Ramos (cell line): ENCODE data around the gene NDUFB8.
"Not testable (repeated sequence)": the region's sequence is repeated elsewhere in the genome, so short reads cannot be mapped to it uniquely, and the experiment has no call there.

Experiments used
- in situ Hi-C: fragments of 300-500 bp; cut with MboI; formaldehyde crosslinking; loops from one replicate; pipeline ENCODE4 v1.14.3; 2022; ENCODE audit warnings: low sequenced_read_pairs; ENCODE audit not compliant: unreplicated experiment

The NDUFB8 gene

GRCh38 chr10:100529475-100530298 lies at the start of gene NDUFB8:
Gene NDUFB8, minus strand, starts transcription at chr10:100529871. Its CDS starts 20 bp downstream, at chr10:100529851.
- in situ Hi-C loops: no loop called here

GRCh38 chr10:100576282-100576635 lies 46.6 kb upstream of the NDUFB8 start:
- in situ Hi-C loops: no loop called here

GRCh38 chr10:100575585-100576281 lies 46.1 kb upstream of the NDUFB8 start:
- in situ Hi-C loops: no loop called here

GRCh38 chr10:100575146-100575545 lies 45.5 kb upstream of the NDUFB8 start:
- in situ Hi-C loops: not testable (repeated sequence)

- in situ Hi-C loops: no loop called here
Observed at GRCh38 chr10:100571084-100571856, 41.6 kb upstream of the NDUFB8 start.

- in situ Hi-C loops: no loop called here
Observed at GRCh38 chr10:100570506-100570905, 40.8 kb upstream of the NDUFB8 start.

- in situ Hi-C loops: no loop called here
Observed at GRCh38 chr10:100569687-100570481, 40.2 kb upstream of the NDUFB8 start.

- in situ Hi-C loops: no loop called here
Observed at GRCh38 chr10:100568912-100569311, 39.2 kb upstream of the NDUFB8 start.

- in situ Hi-C loops: no loop called here
Observed at GRCh38 chr10:100567826-100568225, 38.2 kb upstream of the NDUFB8 start.

- in situ Hi-C loops: no loop called here
Observed at GRCh38 chr10:100567249-100567648, 37.6 kb upstream of the NDUFB8 start.

GRCh38 chr10:100566561-100566960 lies 36.9 kb upstream of the NDUFB8 start:
- in situ Hi-C loops: no loop called here

- in situ Hi-C loops: no loop called here
Observed at GRCh38 chr10:100565206-100565985, 35.7 kb upstream of the NDUFB8 start.

- in situ Hi-C loops: no loop called here
Observed at GRCh38 chr10:100562008-100562672, 32.5 kb upstream of the NDUFB8 start.

GRCh38 chr10:100561005-100561404 lies 31.3 kb upstream of the NDUFB8 start:
- in situ Hi-C loops: no loop called here

- in situ Hi-C loops: no loop called here
Observed at GRCh38 chr10:100560248-100560647, 30.6 kb upstream of the NDUFB8 start.

- in situ Hi-C loops: no loop called here
Observed at GRCh38 chr10:100554902-100555301, 25.2 kb upstream of the NDUFB8 start.

- in situ Hi-C loops: no loop called here
Observed at GRCh38 chr10:100553929-100554328, 24.3 kb upstream of the NDUFB8 start.

GRCh38 chr10:100551738-100552137 lies 22.1 kb upstream of the NDUFB8 start:
- in situ Hi-C loops: no loop called here

GRCh38 chr10:100551196-100551595 lies 21.5 kb upstream of the NDUFB8 start:
- in situ Hi-C loops: no loop called here
